Measurements from ENCODE around the gene SHISA5. TPM values are rescaled to one million over a fixed set of nuclear protein-coding genes. Genes with fewer than 3 reads are reported as not detected.
A peak's percentile ranks its signal among the peaks of the same experiment; 100 is the strongest.

SHISA5 gene
- polyA plus RNA-seq, 4 donors = 101 to 132 (median 107) TPM

- no peak for DNase-seq (ENCODE audit: low read depth in 4 of 4, low spot score in 2 of 4)
Measured at GRCh38 chr3:48434591-48435222, 69.3 kb downstream of the SHISA5 start.

GRCh38 chr3:48433472-48434118 lies 70.4 kb downstream of the SHISA5 start:
- no peak for DNase-seq (ENCODE audit: low read depth in 4 of 4, low spot score in 2 of 4)

DNA sequence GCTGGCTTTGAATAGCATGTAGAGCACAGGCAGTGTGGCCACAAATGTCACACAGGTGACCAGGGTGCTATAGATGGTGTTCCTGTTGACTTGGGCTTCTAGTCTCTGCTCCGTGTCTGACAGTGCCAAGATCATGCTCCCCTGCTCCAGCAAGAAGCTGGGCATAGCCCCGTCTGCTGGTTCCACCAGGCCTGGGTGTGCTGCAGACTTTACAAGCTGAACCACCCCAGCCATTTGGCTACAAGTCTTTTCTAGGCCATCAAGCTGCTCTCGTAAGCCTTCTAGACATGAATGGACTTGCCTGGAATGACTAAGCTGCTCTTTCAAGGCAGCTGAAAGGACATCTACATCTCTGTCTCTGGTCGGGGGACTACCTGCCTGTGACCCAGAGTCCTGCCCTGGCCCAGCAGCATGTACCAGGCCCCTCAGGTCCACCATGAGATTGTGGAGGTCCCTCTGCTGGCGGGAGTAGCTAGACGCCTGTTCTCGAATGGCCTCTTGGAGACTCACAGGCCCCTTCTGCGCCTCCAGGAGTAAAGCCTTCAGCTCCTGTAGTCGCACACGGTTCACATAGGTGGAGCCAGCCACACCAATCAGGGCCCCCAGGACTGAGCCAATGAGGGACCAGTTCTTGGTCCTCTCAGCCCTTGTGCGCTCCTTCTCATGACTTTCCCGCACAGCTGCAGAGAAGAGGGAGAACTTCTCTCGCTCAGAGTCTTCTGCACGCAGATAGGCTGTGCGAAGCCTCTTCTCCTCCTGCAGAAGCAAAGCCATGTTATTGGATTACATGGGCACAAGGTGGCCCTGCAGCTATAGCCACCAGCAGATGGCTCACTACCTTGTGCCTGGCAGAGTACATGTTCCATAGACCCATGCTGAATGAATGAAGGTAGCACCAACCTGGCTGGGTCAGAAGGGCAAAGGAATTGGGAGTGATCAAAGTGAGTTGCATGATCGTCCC lies 71.3 kb downstream of the SHISA5 start:
- no peak for DNase-seq (ENCODE audit: low read depth in 4 of 4, low spot score in 2 of 4)

DNA sequence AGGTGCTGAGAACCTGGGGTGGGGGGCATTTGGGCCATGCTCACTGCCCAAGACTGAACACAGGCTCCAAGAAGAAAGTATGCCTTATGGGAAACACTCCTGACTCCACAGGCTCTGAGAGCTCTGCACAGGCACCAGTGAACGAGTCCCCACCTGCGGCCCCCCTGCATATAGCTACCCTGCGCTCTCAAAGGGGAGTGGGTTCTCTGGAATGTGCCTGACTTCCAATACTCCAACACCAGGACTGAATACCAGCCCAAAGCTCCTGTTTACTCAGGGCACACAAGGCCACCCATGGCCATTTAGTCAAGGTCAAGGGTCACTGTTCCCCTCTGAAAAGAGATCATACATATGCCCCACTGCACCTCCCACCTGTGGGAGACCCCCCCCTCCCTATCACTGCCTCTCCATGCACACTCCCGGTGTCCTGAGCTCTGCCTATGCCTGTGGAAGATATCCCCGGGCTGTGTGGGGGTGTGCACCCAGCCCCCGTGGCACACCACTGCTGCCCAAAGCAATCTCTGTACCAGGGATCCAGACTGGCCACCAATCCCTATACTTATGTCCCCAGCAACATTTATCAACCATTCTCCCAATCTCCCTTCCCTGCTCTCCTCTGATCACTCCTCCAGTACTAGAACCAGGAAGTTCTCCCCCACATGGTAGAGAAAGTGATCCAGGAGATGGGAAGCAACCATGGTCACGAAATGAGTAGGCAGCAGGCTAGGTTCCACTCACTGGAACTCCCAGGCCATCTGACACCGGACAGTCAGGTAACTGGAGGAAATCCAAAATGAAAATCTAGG lies 72.5 kb downstream of the SHISA5 start:
- no peak for DNase-seq (ENCODE audit: low read depth in 4 of 4, low spot score in 2 of 4)

GRCh38 chr3:48430708-48431101 lies 73.3 kb downstream of the SHISA5 start:
- no peak for DNase-seq (ENCODE audit: low read depth in 4 of 4, low spot score in 2 of 4)

DNA sequence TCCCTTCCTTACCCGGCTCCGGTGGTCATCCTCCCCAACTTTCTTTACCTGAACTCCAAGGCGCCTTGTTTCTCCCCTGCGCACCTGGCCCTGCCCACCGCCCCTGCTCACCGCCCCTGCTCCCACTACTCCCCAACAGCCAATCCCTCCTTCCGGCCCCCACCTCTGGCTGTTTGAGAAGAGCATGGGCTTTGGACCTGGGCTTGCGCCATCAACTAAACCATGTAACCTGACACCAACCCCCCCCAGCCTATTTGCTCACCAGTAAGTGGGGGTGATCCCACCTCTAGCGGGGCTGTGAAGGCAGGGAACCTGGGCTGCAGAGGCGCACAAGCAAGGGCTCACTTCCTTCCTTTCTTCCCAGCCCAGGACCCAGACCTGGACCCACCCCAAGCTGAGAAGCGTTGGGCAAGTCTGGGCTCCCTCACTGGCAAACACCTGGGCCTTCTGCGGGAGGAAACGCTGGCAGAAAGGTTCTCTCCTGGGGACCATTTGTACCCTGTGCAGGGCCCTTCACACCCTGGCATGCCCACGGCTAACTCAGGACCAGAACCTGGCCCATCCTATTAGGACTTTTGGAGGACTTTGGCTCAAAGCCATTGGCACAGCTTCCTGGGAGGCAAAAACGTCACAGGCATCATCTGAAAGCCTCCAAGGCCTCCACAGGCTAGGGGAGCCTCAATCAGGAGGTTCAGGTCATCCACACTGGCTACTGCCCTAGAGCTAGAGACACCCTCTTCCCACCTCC lies 73.8 kb downstream of the SHISA5 start, which contains the start of gene PLXNB1:
PLXNB1 (minus strand) TSS at position 127 of the 748 bp plus-strand sequence. CDS start 5,475 bp downstream, outside the sequence.
- peak in 1 of 4 donors; percentile 87 for DNase-seq (ENCODE audit: low read depth in 4 of 4, low spot score in 2 of 4)

- DNase-seq (ENCODE audit: low read depth in 4 of 4, low spot score in 2 of 4) = no peak
Measured at GRCh38 chr3:48429317-48429959, 74.5 kb downstream of the SHISA5 start.

GRCh38 chr3:48428572-48429316 lies 75.2 kb downstream of the SHISA5 start:
- DNase-seq (ENCODE audit: low read depth in 4 of 4, low spot score in 2 of 4) = no peak

DNA sequence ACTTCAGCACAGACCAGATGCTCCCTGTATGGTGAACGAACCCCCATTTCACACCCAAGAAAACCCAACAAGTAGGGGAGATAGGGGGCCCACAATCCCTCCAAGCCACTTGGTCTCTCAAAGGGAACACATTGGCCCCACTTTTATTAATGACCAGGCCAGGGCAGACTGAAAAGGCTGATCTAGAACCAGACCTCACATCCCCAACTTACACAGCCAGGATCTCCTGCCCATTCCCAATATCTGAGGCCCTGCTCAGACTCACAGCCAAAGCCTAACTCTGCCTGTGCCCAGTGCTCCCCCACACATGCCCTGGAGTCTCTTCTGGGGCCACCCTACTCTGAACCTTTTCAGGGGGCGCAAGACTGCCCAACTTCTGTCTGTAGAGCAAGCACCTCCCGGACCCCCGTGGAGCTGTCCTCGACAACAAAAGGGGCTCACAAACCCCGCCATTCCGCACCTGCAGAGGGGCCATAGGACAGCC lies 75.8 kb downstream of the SHISA5 start:
- no peak for DNase-seq (ENCODE audit: low read depth in 4 of 4, low spot score in 2 of 4)

DNA sequence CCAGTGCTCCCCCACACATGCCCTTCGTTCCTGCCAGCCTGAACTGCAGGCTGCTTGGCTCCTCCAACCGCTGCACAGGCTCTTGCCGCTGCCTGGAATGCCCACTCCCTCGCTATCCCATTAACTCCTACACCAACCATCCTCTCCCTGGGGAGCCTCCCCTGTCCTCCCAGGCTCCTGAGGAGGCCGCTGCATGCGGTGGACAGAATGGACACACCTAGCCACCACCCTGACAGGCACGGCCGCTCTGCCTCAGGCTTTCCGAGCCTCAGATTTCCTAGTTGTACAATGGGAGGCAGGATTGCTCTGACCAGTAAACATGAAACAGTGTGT lies 76.4 kb downstream of the SHISA5 start:
- no peak for DNase-seq (ENCODE audit: low read depth in 4 of 4, low spot score in 2 of 4)

DNA sequence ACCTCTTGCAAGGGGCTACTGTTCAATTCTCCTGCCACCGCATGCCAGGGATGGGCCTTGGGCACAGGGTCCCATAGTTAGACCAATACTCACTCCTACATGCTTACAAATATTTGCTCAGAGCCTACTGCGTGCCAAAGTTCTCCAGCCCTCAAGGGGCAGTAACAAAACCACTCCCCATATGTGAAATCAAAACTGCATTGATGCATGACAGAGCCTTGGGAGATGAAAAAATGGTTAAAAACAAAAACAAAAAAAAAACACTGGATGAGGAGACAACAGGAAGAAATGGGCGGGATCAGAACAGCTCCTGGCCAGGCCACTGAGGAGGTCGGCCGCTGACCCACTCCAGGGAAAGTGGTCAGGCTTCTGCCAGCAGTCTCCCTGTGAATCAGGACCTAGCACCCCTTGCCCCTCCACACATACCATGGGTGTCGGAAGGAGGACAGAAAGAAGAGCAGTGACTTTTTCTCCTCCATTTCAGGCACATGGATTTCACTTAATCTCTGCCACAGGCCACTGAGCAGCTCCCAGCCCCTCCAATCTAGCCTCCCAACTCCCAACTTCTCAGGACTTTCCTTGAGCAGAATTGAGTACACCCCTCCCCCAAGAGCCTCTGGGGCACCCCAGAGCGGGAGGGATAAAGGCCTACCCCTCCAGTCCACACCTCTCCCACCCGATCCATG lies 76.9 kb downstream of the SHISA5 start:
- DNase-seq (ENCODE audit: low read depth in 4 of 4, low spot score in 2 of 4) = no peak

DNA sequence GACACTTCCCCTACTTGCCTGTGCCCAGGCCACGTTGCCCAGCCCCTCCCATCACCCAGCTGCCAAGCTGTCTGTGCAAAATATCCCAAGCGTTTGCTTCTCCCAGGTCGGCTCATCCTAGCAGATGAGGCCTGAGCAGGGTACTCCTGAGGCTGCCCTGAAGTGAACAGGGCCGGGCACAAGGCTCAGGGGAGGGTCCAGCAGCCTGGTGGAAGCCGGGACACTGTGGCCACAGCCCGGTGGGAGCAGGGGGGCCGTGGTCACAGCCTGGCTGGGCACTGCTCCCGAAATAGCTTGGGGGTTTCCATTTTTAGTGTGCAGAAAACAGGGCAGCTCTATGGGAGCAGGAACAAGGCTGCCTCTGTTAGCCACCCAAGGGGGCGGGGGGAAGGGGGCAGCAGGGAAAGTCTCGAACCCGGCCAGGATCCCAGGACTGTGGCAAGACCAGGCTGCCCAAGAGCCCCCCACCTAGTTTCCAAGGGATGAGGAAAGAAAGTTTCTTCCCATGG lies 77.5 kb downstream of the SHISA5 start:
- DNase-seq (ENCODE audit: low read depth in 4 of 4, low spot score in 2 of 4) = no peak

DNA sequence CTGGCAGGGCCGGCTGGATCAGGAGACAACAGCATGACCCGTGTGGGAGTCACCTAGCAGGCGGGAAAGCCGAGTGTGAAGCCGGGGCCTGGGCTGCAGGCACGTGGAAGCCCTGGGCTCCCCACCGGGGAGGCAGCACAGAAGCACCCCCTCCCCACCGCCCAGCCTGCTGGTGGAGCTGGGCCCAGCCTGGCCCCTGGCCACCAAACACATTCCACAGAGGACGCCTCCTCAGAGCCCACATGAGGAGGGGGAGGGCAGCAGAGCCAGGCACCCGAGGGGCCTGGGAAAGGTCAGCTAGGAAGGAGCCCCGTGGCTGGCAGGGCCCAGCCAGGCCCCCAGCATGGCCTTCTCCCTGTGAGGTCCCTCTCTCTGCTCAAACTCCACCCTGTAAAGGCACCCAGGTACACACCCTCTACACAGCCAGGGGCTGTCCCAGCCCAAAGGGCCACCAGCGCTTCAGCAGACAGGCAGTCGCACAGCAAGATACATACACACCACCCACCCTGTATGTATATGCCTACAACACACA lies 78.6 kb downstream of the SHISA5 start:
- DNase-seq (ENCODE audit: low read depth in 4 of 4, low spot score in 2 of 4) = no peak

DNA sequence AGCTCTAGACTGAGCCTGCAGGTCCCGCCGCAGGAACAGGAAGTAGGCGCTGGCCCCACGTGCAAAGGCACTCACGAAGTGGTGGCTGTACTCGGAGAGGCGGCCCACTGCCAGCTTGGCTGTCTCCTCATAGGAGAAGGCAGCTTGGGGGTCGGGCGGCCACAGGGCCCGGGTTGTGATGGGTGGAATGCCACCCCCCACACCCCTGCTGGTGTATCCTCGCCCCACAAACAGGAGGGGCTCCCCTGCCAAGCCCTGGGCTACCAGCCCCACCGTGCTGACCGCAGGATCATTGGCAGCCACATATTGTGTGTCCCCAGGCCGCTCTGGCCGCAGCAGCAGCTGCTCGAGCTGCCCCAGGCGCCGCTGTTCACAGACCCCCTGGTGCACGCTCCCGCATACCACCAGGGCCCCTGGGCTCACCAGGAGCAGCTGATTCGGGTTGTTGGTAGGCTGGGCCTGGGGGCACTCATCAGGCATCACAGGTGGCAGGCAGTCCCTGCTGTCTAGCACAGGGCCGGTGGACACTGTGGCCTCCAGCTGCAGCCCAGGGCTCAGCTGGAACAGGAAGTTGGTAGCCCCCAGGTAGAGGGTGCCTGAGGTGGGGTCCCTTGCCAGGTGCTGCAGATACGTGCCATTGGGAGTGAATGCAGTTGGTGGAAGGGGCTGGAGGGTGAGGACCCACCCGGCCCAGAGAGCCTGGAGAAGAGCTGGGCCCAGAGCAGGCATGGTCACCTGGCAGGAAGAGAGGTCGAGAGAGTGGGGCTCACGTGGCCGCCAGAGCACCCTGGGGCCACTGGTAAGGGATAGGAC lies 79.9 kb downstream of the SHISA5 start:
- DNase-seq (ENCODE audit: low read depth in 4 of 4, low spot score in 2 of 4) = no peak

- DNase-seq (ENCODE audit: low read depth in 4 of 4, low spot score in 2 of 4) = no peak
Measured at GRCh38 chr3:48423241-48423882, 80.6 kb downstream of the SHISA5 start.

DNA sequence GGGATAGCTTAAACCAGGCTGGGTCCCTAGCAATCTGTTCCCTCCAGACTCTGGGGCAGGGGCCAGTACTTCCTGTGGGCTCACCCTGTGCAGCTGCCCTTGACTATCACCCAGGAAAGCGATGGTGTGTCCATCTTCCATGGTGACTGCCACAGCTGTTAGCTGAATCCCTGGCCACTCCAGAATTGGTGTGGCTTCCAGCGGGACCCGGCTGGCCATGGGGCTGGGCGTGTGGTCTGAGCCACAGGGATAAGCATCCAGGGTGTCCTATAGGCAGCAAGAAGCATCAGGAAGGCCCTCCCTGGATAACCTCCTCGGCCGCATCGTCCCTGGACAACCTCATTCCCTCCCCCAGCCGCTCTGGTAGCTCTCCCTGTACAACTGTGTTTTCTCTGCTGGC lies 81.3 kb downstream of the SHISA5 start:
- DNase-seq (ENCODE audit: low read depth in 4 of 4, low spot score in 2 of 4) = no peak

Data from left renal cortex interstitium (tissue), 4 donors.